ENCODE measurements around the gene RABGAP1L. TPM values are rescaled to one million over a fixed set of nuclear protein-coding genes. Genes with fewer than 3 reads are reported as not detected.

RABGAP1L gene
- total and polyA plus RNA-seq, 2 donors (not counting 3 experiments of a cell fraction or from before 2014, with no cell fraction given): 6.4 to 22.2 TPM

GRCh38 chr1:174703309-174703708, 544.0 kb downstream of the RABGAP1L start:
- POLR2A ChIA-PET: no interaction called here
- dilution Hi-C loops (cut with MboI; ENCODE audit: extremely low pct_ligation_motif_present, low sequenced_read_pairs) (no loop called here), intact Hi-C loops (cut with micrococcal nuclease) (loop anchor here (1.0 kb wide), 1 partner anchor 13 kb away; no protein-coding TSS in a partner anchor)
- Histone ChIP-seq H3K9me3 (replicated peaks; ENCODE audit: control insufficient read depth, insufficient read depth, low read length) (no peaks in the 10 kb centered on the region), H3K79me2 (ENCODE audit: control insufficient read depth, insufficient read depth, low read length) (no peaks in the 10 kb centered on the region), H3K4me2 (ENCODE audit: insufficient read depth, low read length) (no peak overlapping the region), H3K4me3 (replicated peaks in 1 of 3; ENCODE audit: insufficient read depth in 1 of 3, low read depth in 1 of 3, low read length in 3 of 3) (no peak overlapping the region), H3K9me1 (replicated peaks; ENCODE audit: control insufficient read depth, extremely low read depth, insufficient read depth, low read length) (no peaks in the 10 kb centered on the region), H3K27me3 (ENCODE audit: control insufficient read depth in 2 of 2, insufficient read depth in 2 of 2, low read length in 2 of 2) (no peaks in the 10 kb centered on the region), H4K20me1 (replicated peaks; ENCODE audit: control insufficient read depth, extremely low read depth, insufficient read depth, low read length) (no peaks in the 10 kb centered on the region), H3K27ac (ENCODE audit: insufficient read depth, low read depth, low read length) (no peak overlapping the region), H2AFZ (ENCODE audit: low read depth, low read length) (no peak overlapping the region), H3K4me1 (ENCODE audit: control insufficient read depth, extremely low read depth, insufficient read depth, low read length) (no peaks in the 10 kb centered on the region), H3K36me3 (ENCODE audit: control insufficient read depth in 2 of 2, extremely low read depth in 1 of 2, insufficient read depth in 2 of 2, low read length in 2 of 2) (no peaks in the 10 kb centered on the region), H3K9ac (replicated peaks; ENCODE audit: extremely low read depth, insufficient read depth, low read length) (no peak overlapping the region)
- FAIRE-seq (no peak), DNase-seq (ENCODE audit: low read depth, low spot score) (no peak)
- TF ChIP-seq POLR2A (IDR thresholded peaks at IDR 0.05; ENCODE audit: low read depth, low read length): no peak
- TF ChIP-seq EZH2 (IDR thresholded peaks at IDR 0.05; ENCODE audit: borderline replicate concordance, low read depth, low read length, severe bottlenecking): no peak
- TF ChIP-seq JUN (IDR thresholded peaks at IDR 0.05; ENCODE audit: borderline replicate concordance, insufficient read depth, insufficient read length, low read depth): no peak
- BruUV-seq (replicated peaks): no TSS peak
- CTCF ChIA-PET: interaction anchor here (1.0 kb wide), 1 partner anchor 11 kb away, joined by 3 read pairs; no protein-coding TSS in a partner anchor

GRCh38 chr1:174704300-174704699, 545.0 kb downstream of the RABGAP1L start:
- ChIA-PET CTCF (interaction anchor here (2.4 kb wide), 1 partner anchor 22 kb away, joined by 7 read pairs; no protein-coding TSS in a partner anchor), POLR2A (no interaction called here)
- no peaks in the 10 kb centered on the region for H3K79me2 ChIP-seq (ENCODE audit: control insufficient read depth, insufficient read depth, low read length)
- H4K20me1 ChIP-seq (replicated peaks; ENCODE audit: control insufficient read depth, extremely low read depth, insufficient read depth, low read length): no peaks in the 10 kb centered on the region
- no peak overlapping the region for H3K9ac ChIP-seq (replicated peaks; ENCODE audit: extremely low read depth, insufficient read depth, low read length)
- no TSS peak for BruUV-seq (replicated peaks)
- no peak overlapping the region for H3K4me3 ChIP-seq (replicated peaks in 1 of 3; ENCODE audit: insufficient read depth in 1 of 3, low read depth in 1 of 3, low read length in 3 of 3)
- no peaks in the 10 kb centered on the region for H3K9me3 ChIP-seq (replicated peaks; ENCODE audit: control insufficient read depth, insufficient read depth, low read length)
- DNase-seq (ENCODE audit: low read depth, low spot score) (no peak), FAIRE-seq (no peak)
- no peaks in the 10 kb centered on the region for H3K27me3 ChIP-seq (ENCODE audit: control insufficient read depth in 2 of 2, insufficient read depth in 2 of 2, low read length in 2 of 2)
- H3K4me2 ChIP-seq (ENCODE audit: insufficient read depth, low read length): no peak overlapping the region
- H3K27ac ChIP-seq (ENCODE audit: insufficient read depth, low read depth, low read length): no peak overlapping the region
- dilution Hi-C loops (cut with MboI; ENCODE audit: extremely low pct_ligation_motif_present, low sequenced_read_pairs) (no loop called here), intact Hi-C loops (cut with micrococcal nuclease) (no loop called here)
- TF ChIP-seq MAX (IDR thresholded peaks at IDR 0.05; ENCODE audit: insufficient read depth, insufficient read length) (no peak), FOS (IDR thresholded peaks at IDR 0.05; ENCODE audit: borderline replicate concordance, insufficient read depth, low read length) (no peak), EZH2 (IDR thresholded peaks at IDR 0.05; ENCODE audit: borderline replicate concordance, low read depth, low read length, severe bottlenecking) (no peak), MYC (IDR thresholded peaks at IDR 0.05; ENCODE audit: low read depth, low read length) (no peak), JUN (IDR thresholded peaks at IDR 0.05; ENCODE audit: borderline replicate concordance, insufficient read depth, insufficient read length, low read depth) (no peak), POLR2A (IDR thresholded peaks at IDR 0.05; ENCODE audit: low read depth, low read length) (no peak), GATA2 (IDR thresholded peaks at IDR 0.05; ENCODE audit: insufficient read depth, insufficient read length, low read depth, low read length) (no peak), POLR2AphosphoS5 (IDR thresholded peaks at IDR 0.05; ENCODE audit: insufficient read depth, low read depth, low read length) (no peak), CTCF (IDR thresholded peaks at IDR 0.05; ENCODE audit: extremely low read depth in 1 of 2, insufficient read depth in 1 of 2, low read depth in 1 of 2, low read length in 2 of 2) (no peak)
- no peaks in the 10 kb centered on the region for H3K9me1 ChIP-seq (replicated peaks; ENCODE audit: control insufficient read depth, extremely low read depth, insufficient read depth, low read length)
- H3K4me1 ChIP-seq (ENCODE audit: control insufficient read depth, extremely low read depth, insufficient read depth, low read length): no peaks in the 10 kb centered on the region
- no peaks in the 10 kb centered on the region for H3K36me3 ChIP-seq (ENCODE audit: control insufficient read depth in 2 of 2, extremely low read depth in 1 of 2, insufficient read depth in 2 of 2, low read length in 2 of 2)
- no peak overlapping the region for H2AFZ ChIP-seq (ENCODE audit: low read depth, low read length)

All from endothelial cell of umbilical vein (primary cell).